NCI-H1417 treated with DMSO at 0.1 percent for 48 hours (cell line): ENCODE measurements around the gene TSPAN10.
"Not testable (repeated sequence)": the region's sequence is repeated elsewhere in the genome, so short reads cannot be mapped to it uniquely, and the experiment has no call there.

Experiments
- DNase-seq: peaks from one replicate; lab custom pipeline; 2025; lab: John Stamatoyannopoulos, UW

TSPAN10 gene

DNA sequence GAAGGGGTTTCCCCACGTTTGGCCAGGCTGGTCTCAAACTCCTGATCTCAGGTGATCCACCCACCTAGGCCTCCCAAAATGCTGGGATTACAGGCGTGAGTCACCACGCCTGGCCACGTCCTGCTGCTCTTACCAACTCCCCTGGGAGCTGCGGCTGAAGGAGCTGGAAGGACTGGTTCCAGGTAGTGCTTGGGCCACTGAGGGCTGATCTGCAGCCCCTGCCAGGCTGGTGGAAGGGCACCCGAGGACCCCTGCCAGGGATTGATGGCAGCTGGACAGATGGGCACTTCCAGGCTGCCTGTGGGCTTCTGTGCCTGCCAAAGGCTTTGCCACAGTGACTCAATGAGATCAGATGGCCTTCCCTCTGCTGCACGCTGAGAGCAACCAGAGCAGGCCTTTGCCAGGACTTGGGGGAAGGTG, 27.1 kb downstream of the TSPAN10 start:
- DNase-seq: no peak

DNA sequence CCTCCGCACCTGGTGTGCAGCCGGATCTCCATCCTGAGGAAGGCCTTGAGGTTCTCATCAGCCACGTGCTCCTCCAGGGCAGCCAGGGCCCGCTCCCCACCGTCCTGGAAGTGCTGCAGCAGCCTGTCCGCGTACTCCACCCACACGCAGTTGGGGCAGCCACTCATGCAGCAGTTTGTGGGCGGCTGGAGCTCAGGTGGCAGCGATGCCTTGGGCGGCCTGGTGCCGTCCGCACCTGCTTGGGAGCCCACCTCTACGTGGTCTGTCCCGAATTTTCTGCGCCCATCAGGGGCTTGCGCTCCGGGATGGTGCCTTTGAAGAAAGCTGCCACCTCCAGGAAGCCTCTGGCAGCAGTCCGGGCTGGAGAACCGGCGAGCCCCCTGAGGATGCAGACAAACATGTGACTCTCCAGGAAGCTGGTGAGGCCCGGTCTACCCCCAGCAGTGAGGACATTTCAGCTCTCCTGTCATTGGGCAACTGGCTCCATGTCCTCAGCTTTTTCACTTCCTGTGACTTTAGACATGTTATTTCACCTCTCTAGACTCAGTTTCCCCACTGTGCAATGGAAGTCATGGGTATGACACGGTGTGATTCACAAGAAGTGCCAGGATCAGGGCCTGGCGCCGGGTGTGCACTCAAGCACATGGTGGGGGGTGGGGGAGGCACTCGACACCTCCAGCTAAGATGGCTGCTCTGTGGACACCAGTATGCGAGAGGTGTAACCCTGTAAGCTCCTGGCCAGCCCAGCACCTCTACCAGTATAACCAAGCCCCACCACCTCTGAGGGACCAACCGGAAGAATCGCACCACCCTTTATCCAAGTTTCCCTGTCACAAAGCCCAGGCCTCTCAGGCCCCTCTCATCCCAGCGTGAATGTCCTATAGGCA, 28.5 kb downstream of the TSPAN10 start:
- no peak for DNase-seq

DNA sequence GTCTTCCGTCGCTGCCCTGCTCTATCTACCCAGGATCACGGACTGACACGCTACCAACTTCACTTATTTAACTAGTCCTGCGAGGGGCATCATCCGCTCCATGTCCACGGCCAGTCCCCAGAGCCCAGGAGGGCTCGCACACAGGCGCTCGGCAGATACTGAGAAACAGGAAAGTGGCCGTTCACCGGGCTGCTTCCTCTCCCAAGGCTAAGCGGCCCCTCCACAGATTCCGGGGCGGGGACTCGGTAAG, 29.0 kb downstream of the TSPAN10 start:
- DNase-seq: no peak

DNA sequence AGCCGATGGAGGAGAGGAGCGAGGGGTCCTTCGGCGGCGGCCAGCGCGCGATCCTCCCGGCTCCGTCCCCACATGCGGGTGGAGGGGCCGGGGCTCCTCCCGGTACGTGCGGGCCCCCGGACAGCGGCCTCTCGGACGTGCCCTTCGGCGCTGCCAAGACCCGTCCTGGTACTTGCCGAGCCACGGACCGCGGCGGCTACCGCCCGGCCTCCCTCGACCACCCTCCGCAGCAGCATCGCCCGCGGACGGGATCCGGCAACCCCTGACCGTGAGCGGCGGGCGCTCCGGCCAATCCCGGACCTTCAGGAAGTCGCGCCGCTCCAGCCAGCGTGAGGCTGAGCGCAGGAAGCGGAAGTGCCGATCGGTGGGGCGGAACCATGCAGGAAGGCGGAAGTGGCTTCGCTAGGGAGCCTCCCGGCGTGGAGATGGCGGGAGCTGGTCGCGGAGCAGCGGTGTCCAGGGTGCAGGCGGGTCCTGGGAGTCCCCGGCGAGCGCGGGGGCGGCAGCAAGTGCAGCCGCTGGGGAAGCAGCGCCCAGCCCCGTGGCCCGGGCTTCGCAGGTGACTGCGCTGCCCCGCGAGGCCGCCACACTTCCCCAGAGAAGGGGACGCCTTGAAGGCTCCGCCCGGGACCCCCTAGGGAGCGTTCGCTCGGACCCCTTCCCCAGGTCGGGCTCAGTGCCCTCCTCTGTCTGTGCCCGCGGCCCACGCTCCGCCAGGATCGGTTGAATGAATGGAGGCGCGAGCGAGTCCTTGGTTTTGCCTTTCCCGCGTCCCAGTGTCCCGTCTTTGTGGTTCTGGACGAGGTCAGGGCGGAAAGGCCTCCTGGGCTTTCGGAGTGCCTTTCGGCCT, 29.6 kb downstream of the TSPAN10 start, which contains the start of the genes CCDC137 and OXLD1:
CCDC137 (plus strand) TSS at position 396 of the 850 bp plus-strand sequence; CDS start at position 426, 30 bp downstream.
OXLD1 (minus strand) TSS at position 264 of the 850 bp plus-strand sequence; CDS start at position 236, 28 bp downstream.
- DNase-seq: peak; percentile 15

DNA sequence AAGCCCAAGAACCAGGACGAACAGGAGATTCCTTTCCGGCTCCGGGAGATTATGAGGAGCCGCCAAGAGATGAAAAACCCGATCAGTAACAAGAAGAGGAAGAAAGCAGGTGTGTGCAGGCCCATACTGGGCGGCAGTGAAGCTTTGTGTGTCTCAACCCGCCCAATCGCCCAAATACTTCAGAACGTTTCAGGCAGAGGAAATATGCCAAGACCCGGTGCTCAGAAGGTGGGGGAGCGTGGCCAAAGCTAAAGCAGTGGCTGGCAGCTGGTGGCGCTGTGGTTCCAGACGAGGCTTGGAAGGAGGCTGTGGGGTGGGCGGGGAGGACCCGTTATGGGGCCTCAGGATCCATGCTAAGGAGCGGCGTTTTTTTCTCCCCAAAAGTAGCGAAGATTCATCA, 30.8 kb downstream of the TSPAN10 start:
- DNase-seq: no peak

DNA sequence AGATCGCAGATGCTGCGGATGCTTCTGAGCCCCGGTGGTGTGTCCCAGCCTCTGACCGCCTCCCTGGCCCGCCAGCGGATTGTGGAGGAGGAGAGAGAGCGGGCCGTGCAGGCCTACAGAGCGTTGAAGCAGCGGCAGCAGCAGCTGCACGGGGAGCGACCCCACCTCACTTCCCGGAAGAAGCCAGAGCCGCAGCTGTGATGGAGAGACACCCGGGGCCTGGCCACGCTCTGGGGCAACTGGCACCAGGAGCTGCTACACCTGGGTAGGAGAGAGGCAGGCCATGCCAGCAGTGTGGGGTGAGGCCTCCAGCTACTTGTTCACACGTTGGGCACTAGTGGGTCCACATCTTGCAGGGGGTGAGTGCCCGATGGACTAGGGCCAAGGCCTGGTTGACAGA, 35.5 kb downstream of the TSPAN10 start:
- DNase-seq: no peak

DNA sequence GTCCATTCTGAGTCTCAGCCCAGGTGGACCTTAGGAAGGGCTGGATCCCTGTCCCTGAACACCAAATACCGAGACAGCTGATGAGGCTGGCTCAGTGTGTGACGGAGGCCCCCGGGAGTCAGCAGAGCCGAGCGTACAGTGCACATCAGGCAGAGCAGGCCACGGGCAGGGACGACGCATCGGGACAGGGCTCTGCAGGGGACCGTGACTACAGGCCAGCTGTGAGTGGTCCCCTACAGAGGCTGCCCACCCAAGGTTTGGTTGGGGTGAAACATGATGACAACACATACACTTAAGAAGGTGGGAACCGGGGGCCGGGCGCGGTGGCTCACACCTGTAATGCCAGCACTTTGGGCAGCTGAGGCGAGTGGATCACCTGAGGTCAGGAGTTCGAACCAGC, 36.0 kb downstream of the TSPAN10 start:
- DNase-seq: no peak

DNA sequence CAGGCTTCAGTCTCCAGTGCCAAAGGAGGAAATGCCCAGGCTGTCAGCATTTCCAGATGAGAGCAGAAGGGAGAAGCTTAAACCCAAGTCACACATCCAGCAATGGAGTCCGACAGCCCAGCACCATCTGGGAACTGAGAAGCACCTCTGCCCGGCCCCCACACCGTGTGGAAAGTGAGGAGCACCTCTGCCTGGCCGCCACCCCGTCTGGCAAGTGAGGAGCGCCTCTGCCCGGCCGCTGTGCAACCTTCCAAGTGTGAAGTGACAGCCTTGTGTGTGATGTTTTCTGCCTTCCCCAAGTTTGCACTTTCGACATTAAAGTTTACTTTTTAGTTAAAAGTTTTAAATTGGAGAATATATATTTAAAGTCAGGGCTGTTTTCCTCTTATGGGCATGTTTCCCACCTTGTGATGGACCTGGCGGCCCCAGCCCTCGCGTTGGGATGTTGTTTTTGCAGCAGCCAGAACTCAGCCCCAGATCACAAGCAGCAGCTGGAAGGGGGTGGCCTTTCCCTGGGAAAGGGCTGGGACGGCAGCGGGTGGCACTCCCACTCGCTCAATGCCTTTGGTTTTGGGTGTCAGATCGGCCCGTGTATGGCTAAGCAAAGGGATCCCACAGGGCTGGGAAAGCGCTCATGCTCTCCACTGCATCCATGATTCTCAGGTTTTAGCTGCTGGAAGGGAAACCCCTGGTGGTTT, 36.7 kb downstream of the TSPAN10 start:
- DNase-seq: no peak

DNA sequence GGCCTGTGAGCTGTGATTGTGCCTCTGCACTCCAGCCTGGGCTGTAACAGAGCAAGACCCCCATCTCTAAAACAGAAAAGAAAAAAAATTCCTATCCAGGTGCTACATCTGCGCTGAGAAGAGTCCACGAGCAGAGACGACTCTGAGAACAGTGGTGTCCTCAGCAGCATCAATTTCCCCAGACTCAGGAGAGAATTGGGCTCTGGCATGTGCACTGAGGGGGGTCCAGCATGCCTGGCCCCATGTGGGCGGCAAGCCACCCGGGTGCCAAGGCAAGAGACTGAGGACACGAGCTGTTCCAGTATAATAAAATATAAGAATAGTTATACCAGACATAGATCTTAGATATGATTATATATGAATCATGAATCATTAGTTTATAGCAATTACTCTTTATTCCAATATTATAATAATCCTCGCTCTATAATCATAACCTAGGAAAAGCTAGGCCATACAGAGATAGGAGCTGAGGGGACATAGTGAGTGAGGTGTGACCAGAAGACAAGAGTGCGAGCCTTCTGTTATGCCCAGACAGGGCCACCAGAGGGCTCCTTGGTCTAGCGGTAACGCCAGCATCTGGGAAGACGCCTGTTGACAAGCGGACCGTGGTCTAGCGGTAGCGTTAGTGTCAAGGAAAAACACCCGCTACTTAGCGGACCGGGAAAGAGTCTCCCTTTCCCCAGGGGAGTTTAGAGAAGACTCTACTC, 38.7 kb downstream of the TSPAN10 start:
- DNase-seq: not testable (repeated sequence)

DNA sequence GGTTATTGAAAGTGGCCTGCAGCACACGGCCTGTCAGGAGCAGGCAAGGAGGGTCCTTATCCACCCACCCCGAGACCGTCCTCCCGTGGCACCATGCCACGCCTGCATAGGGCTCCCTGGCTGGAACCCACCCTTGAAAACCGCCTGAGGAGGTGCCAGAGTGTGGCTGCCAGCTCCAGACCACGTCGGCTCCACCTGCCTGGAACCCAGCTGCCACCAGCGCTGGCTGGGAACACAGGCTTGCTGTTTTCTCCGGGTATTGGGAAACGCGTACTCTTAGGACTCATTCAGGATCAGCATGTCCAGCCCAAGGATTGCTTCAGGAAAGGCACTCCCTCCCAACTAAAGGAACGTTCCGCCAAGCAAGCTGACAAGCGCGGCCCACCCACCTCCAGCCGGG, 39.9 kb downstream of the TSPAN10 start:
- DNase-seq: no peak

DNA sequence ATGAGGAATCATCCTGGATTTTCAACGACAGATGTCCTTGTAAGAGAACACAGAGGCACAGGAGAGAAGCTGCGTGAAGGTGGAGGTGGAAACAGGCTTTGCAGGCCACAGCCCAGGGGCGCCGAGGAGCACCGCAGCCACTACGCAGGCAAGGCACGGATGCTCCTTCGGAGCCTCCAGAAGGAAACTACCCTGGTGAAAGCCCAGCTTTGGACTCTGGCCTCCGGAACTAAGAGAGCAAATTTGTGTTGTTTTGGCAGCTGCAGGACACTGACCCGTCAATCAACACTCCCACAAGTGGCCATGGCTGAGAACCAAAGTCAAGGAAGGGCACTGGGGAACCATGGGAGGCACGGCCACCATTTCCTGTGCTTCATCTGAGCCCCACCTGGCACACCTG, 43.2 kb downstream of the TSPAN10 start:
- no peak for DNase-seq

DNA sequence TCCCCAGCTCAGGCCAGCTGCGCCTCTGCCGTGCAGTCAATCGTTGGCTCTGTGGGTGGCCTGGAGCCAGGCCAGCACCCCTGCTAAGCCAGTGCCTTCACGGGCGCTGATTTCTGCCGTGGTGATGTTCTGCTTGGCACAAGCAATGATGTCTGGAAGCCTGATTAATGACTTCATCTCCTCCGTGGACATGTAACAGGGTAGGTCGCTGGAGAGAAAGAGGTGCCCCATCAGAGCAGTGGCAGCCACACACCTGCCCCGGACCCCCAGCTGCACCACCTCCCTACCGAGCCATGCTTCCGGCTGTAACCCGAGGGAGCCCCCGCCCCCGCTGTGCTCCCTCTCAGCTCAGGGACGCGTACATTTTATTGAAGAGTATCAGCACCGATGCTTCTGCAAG, 44.7 kb downstream of the TSPAN10 start:
- peak; percentile 49 for DNase-seq

DNA sequence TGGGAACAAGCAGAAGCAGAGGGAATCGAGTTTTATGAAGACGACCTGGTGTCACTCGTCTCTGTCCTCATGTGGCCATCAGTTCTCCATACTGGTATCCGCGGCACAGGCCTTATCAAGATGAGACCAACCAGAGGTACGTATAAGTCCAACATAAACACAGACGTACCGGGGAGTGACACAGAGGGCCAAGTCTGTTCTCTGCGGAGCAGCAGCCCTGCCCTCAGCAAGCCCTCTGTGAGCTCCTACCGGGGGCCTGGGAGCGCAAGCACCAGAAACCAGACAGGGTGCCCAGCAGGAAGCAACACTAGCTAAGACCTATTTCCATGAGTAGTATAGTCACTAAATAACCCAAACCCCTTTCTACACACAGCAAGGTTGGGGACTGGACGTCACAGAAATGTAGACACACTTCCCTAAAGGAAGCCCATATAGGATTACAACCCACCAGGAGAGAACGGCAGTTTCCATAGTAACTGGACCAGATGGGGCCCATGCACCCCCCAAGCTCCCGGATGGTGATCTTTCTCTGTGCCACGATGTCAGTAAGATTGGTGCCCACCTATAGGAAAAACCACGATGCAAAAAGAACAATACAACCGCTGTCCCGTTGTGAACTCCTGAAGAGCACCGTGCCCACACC, 45.7 kb downstream of the TSPAN10 start:
- no peak for DNase-seq

DNA sequence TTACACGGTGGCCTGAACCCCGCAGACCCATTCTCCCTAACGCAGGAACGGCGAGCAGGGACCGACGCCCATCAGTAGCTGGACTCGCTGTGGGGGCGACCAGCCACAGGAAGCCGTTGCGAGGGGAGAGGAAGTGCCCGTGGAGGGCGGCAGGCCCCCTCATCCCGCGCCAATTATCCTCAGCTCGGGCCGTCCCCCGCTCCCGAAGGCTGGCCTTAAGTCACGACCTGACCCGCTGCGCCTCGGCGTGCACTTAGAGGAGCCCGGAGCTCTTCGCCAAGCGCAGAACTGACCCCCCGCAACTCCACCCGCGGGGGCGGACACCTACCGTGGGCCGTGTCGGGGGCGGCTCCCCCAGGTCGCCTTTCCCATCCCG, 46.2 kb downstream of the TSPAN10 start:
- no peak for DNase-seq

DNA sequence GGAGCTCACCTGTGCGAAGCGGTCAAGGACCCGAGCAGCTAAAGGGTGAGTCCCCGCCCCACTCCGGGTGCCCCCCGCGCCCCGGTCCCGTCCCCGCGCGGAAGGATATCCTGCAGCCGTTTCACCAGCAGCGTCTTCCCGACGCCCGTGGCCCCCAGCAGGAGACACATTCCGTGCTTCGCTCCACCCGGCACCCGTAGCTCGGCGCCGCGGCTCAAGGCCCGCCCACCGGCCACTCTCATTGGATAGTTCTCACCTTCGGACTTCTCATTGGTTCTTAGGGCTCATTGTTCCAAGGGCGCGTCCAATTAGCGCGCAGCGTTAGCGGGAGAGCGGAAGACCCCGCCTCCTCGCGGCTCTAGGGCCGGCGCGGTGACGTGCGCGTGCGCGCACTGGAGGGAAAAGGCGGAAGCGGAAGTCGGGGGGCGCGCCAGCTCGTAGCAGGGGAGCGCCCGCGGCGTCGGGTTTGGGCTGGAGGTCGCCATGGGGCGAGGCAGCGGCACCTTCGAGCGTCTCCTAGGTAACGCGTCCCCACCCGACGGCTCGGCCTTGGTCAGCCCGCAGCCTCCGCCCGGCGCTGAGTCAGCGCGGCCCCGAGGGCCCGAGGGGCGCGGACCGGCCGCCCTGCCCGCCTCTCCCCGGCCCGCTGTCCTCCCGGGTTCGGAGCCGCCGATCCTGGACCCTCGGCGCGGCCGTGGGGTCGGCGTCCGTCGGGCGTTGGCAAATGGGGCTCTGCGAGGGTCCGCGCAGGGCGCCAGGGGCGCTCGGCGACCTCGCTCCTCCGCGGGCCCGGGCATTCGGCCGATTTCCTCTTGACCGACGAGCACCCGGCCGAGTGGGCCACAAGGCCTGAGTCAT, 46.8 kb downstream of the TSPAN10 start, which contains the start of the genes ARL16 and HGS:
ARL16 (minus strand) TSS at position 214 of the 858 bp plus-strand sequence; CDS start at position 170, 44 bp downstream.
HGS (plus strand) TSS at position 428 of the 858 bp plus-strand sequence; CDS start at position 484, 56 bp downstream.
- peak; percentile 96 for DNase-seq

DNA sequence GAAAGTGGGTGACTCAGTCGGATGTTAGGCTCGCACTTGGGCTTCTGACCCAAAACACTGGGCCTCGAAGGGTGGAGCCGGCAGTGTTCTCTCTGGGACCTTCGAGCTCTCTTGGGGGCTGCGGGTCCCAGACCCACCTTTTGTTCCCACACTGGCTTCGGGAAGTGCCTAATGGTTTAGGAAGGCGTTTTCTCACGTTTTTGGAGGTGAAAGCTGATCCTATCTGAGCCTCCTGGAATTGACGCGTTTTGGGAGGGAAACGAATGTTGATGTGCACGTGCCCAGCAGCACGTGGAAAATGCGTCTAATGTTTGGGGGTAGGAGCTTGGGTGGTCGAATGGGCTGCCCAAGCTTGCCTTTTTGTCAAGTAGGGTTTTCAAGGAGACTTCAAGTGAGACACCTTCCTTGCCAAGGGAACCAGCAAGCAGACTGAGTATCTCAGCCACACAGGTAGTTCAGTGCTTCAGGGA, 47.5 kb downstream of the TSPAN10 start:
- DNase-seq: no peak

DNA sequence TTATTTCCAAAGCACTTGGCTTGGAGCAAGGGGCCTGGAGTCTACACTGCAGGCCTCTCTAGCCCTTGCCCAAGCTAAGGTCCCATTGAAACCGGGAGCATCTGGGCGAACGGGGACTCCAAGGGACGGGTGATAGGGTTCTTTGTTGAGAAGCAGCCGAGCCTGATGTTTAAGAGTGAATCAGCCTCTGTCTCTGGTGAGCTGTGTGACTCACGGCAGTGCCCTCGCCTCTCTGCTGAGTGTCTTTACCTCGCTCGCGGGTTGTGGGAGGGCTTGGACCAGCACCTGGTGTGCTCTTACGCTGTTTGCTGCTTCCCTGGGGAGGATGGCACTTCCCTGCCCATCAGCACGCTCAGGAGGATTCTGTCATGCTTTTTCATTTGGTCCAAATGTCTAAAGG, 48.1 kb downstream of the TSPAN10 start:
- DNase-seq: no peak

DNA sequence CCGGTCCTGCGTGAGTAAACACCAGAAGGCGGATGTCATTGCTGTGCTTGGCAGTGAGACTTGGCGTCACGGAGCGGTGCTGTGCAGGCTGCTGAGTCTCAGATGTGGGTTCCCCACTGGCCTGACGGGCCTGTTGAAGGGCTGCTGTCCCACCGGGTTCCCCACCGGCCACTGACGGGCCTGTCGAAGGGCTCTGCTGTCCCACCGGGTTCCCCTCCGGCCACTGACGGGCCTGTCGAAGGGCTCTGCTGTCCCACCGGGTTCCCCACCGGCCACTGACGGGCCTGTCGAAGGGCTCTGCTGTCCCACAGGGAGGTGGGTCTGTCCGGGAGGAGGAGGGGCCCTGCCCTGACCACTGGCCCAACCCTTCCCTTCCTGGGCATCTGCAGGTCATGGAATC, 49.6 kb downstream of the TSPAN10 start:
- no peak for DNase-seq

DNA sequence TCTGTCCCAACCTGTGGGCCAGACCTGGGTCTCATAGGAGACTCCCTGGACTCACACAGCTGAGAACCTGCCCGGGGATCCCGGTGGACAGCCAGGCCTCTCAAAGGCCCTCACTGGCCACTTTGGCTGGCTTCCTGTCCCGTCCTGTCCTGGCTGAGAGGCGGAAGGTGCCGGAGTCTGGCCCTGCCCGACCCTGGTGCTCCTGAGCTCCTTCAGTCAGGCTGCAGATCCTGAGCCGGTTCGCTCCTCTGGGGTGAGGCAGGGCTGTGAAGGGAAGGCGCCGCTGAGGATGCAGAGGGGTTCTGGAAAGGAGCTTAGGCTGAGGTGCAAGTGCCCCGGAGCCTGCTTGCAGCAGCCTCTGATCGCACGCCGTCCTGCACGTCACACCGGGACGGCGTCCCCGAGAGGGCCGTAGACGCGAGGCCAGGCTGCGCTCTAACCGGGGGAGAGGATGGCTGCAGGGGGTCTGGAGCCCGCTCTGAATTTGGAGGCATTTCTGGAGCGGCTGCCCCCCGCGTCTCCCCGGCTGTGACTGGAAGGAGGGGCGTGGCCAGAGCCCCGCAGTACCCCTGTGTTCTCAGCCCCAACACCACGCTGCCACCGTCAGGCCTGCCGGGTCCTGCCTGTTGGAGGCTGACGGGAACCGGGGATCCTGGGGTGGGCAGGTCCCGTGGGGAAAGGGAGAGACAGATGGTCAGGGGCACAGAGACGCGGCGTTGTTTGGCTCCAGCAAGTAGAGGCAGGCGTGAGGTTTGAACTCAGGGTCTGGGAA, 51.0 kb downstream of the TSPAN10 start:
- DNase-seq: no peak
